ENCODE results near the gene FBXO2. TPM values are rescaled to one million over a fixed set of nuclear protein-coding genes. Genes with fewer than 3 reads are reported as not detected.

FBXO2 gene
- total RNA-seq, 2 donors from 2014 or later, result 14.1 to 16.9 TPM

- intact Hi-C loops (cut with DNase I), result loop anchor here (2.0 to 5.0 kb wide), 2 partner anchors 400 to 603 kb away; no protein-coding TSS in a partner anchor
- H3K4me1 ChIP-seq (replicated peaks), result no peaks in the 10 kb centered on the region
- H3K27ac ChIP-seq, result no peak overlapping the region
- TF ChIP-seq POLR2AphosphoS5 (IDR thresholded peaks at IDR 0.05), result no peak
- H3K36me3 ChIP-seq, result no peaks in the 10 kb centered on the region
- H3K27me3 ChIP-seq (replicated peaks; ENCODE audit: insufficient read depth), result no peaks in the 10 kb centered on the region
- H3K4me3 ChIP-seq, result no peak overlapping the region
- H3K9me3 ChIP-seq, result no peaks in the 10 kb centered on the region
- DNase-seq (ENCODE audit: low spot score), result no peak
- WGBS, result 57% methylated on average over 5 of the region's 5 CpGs
Measured at GRCh38 chr1:11641776-11642305, 12.4 kb downstream of the FBXO2 start.

- no peak for DNase-seq (ENCODE audit: low spot score)
- intact Hi-C loops (cut with DNase I), result loop anchor here (5.0 kb wide), 1 partner anchor 399 kb away; no protein-coding TSS in a partner anchor
- Histone ChIP-seq H3K36me3 (no peaks in the 10 kb centered on the region), H3K4me3 (no peak overlapping the region), H3K4me1 (replicated peaks) (no peaks in the 10 kb centered on the region), H3K9me3 (no peaks in the 10 kb centered on the region), H3K27me3 (replicated peaks; ENCODE audit: insufficient read depth) (no peaks in the 10 kb centered on the region), H3K27ac (no peak overlapping the region)
- WGBS, result 78% methylated on average over 6 of the region's 6 CpGs
- TF ChIP-seq POLR2A (IDR thresholded peaks at IDR 0.05) (no peak), POLR2AphosphoS5 (IDR thresholded peaks at IDR 0.05) (no peak), CTCF (IDR thresholded peaks at IDR 0.05) (no peak)
Measured at GRCh38 chr1:11640944-11641343, 13.3 kb downstream of the FBXO2 start.

GRCh38 chr1:11640101-11640500, 14.1 kb downstream of the FBXO2 start:
- intact Hi-C loops (cut with DNase I), result loop anchor here (5.0 kb wide), 1 partner anchor 398 kb away; no protein-coding TSS in a partner anchor

GRCh38 chr1:11639372-11639771, 14.9 kb downstream of the FBXO2 start:
- intact Hi-C loops (cut with DNase I), result no loop called here
- H3K9me3 ChIP-seq, result no peaks in the 10 kb centered on the region
- H3K4me1 ChIP-seq (replicated peaks), result no peaks in the 10 kb centered on the region
- no peaks in the 10 kb centered on the region for H3K27me3 ChIP-seq (replicated peaks; ENCODE audit: insufficient read depth)
- no peak for DNase-seq (ENCODE audit: low spot score)
- TF ChIP-seq POLR2A (IDR thresholded peaks at IDR 0.05), result no peak
- no peak for TF ChIP-seq CTCF (IDR thresholded peaks at IDR 0.05)
- no peak for TF ChIP-seq POLR2AphosphoS5 (IDR thresholded peaks at IDR 0.05)
- H3K36me3 ChIP-seq, result no peaks in the 10 kb centered on the region
- 90% methylated on average over 4 of the region's 4 CpGs for WGBS
- H3K4me3 ChIP-seq, result no peak overlapping the region
- H3K27ac ChIP-seq, result no peak overlapping the region

More at GRCh38 chr1:11640101-11640500, 14.1 kb downstream of the FBXO2 start:
- no peak overlapping the region for H3K27ac ChIP-seq
- no peaks in the 10 kb centered on the region for H3K9me3 ChIP-seq
- 60% methylated on average over 7 of the region's 7 CpGs for WGBS
- no peak for DNase-seq (ENCODE audit: low spot score)
- TF ChIP-seq POLR2A (IDR thresholded peaks at IDR 0.05) (no peak), POLR2AphosphoS5 (IDR thresholded peaks at IDR 0.05) (no peak), CTCF (IDR thresholded peaks at IDR 0.05) (no peak)
- H3K4me3 ChIP-seq, result no peak overlapping the region
- no peaks in the 10 kb centered on the region for H3K27me3 ChIP-seq (replicated peaks; ENCODE audit: insufficient read depth)
- no peaks in the 10 kb centered on the region for H3K36me3 ChIP-seq
- H3K4me1 ChIP-seq (replicated peaks), result no peaks in the 10 kb centered on the region

GRCh38 chr1:11638121-11638520, 16.1 kb downstream of the FBXO2 start:
- H3K27me3 ChIP-seq (replicated peaks; ENCODE audit: insufficient read depth), result peaks cover 3% of the 10 kb centered on the region
- no peak overlapping the region for H3K27ac ChIP-seq
- intact Hi-C loops (cut with DNase I), result no loop called here
- DNase-seq (ENCODE audit: low spot score), result no peak
- H3K4me1 ChIP-seq (replicated peaks), result no peaks in the 10 kb centered on the region
- H3K4me3 ChIP-seq, result no peak overlapping the region
- TF ChIP-seq POLR2A (IDR thresholded peaks at IDR 0.05) (no peak), CTCF (IDR thresholded peaks at IDR 0.05) (no peak), POLR2AphosphoS5 (IDR thresholded peaks at IDR 0.05) (no peak)
- 52% methylated on average over 5 of the region's 5 CpGs for whole genome bisulfite sequencing
- H3K9me3 ChIP-seq, result no peaks in the 10 kb centered on the region
- H3K36me3 ChIP-seq, result no peaks in the 10 kb centered on the region

Data from prostate gland (tissue), 2 donors.